Measurements from ENCODE around the gene NEDD4. TPM values are rescaled to one million over a fixed set of nuclear protein-coding genes. Genes with fewer than 3 reads are reported as not detected.

The NEDD4 gene
- total and polyA plus RNA-seq, 2 of the 4 experiments (the other 2 are of a cell fraction) = 27.4 to 80.7 TPM

- H3K4me2 ChIP-seq (ENCODE audit: low read depth, low read length) = no peak overlapping the region
- no peak for ATAC-seq (ENCODE audit: low read depth)
- no peaks in the 10 kb centered on the region for H3K27me3 ChIP-seq (ENCODE audit: control insufficient read depth, insufficient read depth, low read length)
- no peak overlapping the region for H4K8ac ChIP-seq (ENCODE audit: low read depth in 2 of 2, low read length in 2 of 2)
- H2AK5ac ChIP-seq (ENCODE audit: low read depth, low read length) = no peak overlapping the region
- dilution Hi-C loops (cut with HindIII; ENCODE audit: low sequenced_read_pairs, unreplicated experiment) = no loop called here
- no peak overlapping the region for H3K27ac ChIP-seq (ENCODE audit: insufficient read depth, low read length)
- no peak overlapping the region for H2BK20ac ChIP-seq (ENCODE audit: low read depth, low read length)
- H2BK5ac ChIP-seq (ENCODE audit: low read depth, low read length, poor library complexity, severe bottlenecking) = no peak overlapping the region
- whole genome bisulfite sequencing, 2 experiments (ENCODE audit: extremely low coverage in 2 of 2, insufficient read length in 1 of 2) = 56% methylated on average over 2 of the region's 6 CpGs; no CpG with 5 or more reads in 1 of the 2 experiments
- BruUV-seq (replicated peaks) = no TSS peak
- no peak overlapping the region for H3K9ac ChIP-seq (ENCODE audit: low read depth, low read length)
- H3K4me1 ChIP-seq (ENCODE audit: control insufficient read depth, insufficient read depth, low read length) = no peaks in the 10 kb centered on the region; the same call in 1 of the 2 replicates
- POLR2A ChIA-PET (ENCODE audit: unreplicated experiment) = no interaction called here
- H4K20me1 ChIP-seq (ENCODE audit: insufficient read depth, low read length) = no peaks in the 10 kb centered on the region
- peak; percentile 64 for DNase-seq
- no peak overlapping the region for H3K4me3 ChIP-seq (ENCODE audit: insufficient read depth, low read depth, low read length)
- H3K23ac ChIP-seq (ENCODE audit: low read depth, low read length) = no peak overlapping the region
- in situ Hi-C loops (cut with MboI; ENCODE audit: low sequenced_read_pairs) = no loop called here
- no peak overlapping the region for H2BK120ac ChIP-seq (ENCODE audit: low read depth, low read length)
- no peak overlapping the region for H3K18ac ChIP-seq (ENCODE audit: low read depth, low read length)
- TF ChIP-seq CEBPB (IDR thresholded peaks at IDR 0.05; ENCODE audit: low read depth, low read length) = no peak
- no peak for TF ChIP-seq BHLHE40 (IDR thresholded peaks at IDR 0.05; ENCODE audit: low read depth, low read length)
- no peak for TF ChIP-seq CTCF (conservative IDR thresholded peaks at IDR 0.05; ENCODE audit: low read depth, low read length)
- no peak for TF ChIP-seq NFE2L2 (IDR thresholded peaks at IDR 0.05; ENCODE audit: low read depth, low read length)
- TF ChIP-seq RFX5 (IDR thresholded peaks at IDR 0.05; ENCODE audit: low read depth, low read length) = no peak
- no peak for TF ChIP-seq MAZ (IDR thresholded peaks at IDR 0.05; ENCODE audit: borderline replicate concordance, low read depth, low read length)
- TF ChIP-seq POLR2A (IDR thresholded peaks at IDR 0.05; ENCODE audit: low read depth, low read length) = no peak
- TF ChIP-seq MAFK (IDR thresholded peaks at IDR 0.05; ENCODE audit: low read depth, low read length) = no peak
- TF ChIP-seq CHD1 (IDR thresholded peaks at IDR 0.05; ENCODE audit: low read depth, low read length) = no peak
- no peak overlapping the region for H2AFZ ChIP-seq (replicated peaks; ENCODE audit: low read length, poor library complexity)
- H3K14ac ChIP-seq (replicated peaks; ENCODE audit: low read depth, low read length) = no peak overlapping the region
- intact Hi-C loops (cut with micrococcal nuclease) = loop anchor here (5.0 kb wide), 1 partner anchor 40 kb away; no protein-coding TSS in a partner anchor
- H3K4ac ChIP-seq (ENCODE audit: low read depth, low read length) = no peak overlapping the region
- H3K56ac ChIP-seq (ENCODE audit: extremely low read depth, insufficient read depth, low read length) = no peak overlapping the region
- no peak overlapping the region for H4K5ac ChIP-seq (ENCODE audit: low read depth, low read length)
- H3K9me1 ChIP-seq (ENCODE audit: insufficient read depth, low read length) = no peaks in the 10 kb centered on the region
- no peak overlapping the region for H4K91ac ChIP-seq (ENCODE audit: insufficient read depth, low read depth, low read length)
- peaks cover 9 to 19% of the 10 kb centered on the region in 2 experiments; a peak in 2 of 4 replicates for H3K79me1 ChIP-seq (ENCODE audit: low read depth in 1 of 2, low read length in 2 of 2)
- peaks cover 6% of the 10 kb centered on the region for H3K9me3 ChIP-seq (ENCODE audit: control insufficient read depth, insufficient read depth, low read length)
- no peak overlapping the region for H2BK15ac ChIP-seq (ENCODE audit: low read depth, low read length)
- CTCF ChIA-PET = no interaction called here
- peaks cover 5% of the 10 kb centered on the region; the same call in 1 of the 2 replicates for H3K36me3 ChIP-seq (ENCODE audit: control insufficient read depth, insufficient read depth, low read length)
- no peak overlapping the region for H2AK9ac ChIP-seq (replicated peaks; ENCODE audit: low read depth, low read length, poor library complexity)
Observed at GRCh38 chr15:55937040-55937439, 56.4 kb downstream of the NEDD4 start.

Data from IMR-90 (cell line).